ENCODE measurements around the gene FURIN.
"Not testable (repeated sequence)": the region's sequence is repeated elsewhere in the genome, so short reads cannot be mapped to it uniquely, and the experiment has no call there.

FURIN gene

DNA sequence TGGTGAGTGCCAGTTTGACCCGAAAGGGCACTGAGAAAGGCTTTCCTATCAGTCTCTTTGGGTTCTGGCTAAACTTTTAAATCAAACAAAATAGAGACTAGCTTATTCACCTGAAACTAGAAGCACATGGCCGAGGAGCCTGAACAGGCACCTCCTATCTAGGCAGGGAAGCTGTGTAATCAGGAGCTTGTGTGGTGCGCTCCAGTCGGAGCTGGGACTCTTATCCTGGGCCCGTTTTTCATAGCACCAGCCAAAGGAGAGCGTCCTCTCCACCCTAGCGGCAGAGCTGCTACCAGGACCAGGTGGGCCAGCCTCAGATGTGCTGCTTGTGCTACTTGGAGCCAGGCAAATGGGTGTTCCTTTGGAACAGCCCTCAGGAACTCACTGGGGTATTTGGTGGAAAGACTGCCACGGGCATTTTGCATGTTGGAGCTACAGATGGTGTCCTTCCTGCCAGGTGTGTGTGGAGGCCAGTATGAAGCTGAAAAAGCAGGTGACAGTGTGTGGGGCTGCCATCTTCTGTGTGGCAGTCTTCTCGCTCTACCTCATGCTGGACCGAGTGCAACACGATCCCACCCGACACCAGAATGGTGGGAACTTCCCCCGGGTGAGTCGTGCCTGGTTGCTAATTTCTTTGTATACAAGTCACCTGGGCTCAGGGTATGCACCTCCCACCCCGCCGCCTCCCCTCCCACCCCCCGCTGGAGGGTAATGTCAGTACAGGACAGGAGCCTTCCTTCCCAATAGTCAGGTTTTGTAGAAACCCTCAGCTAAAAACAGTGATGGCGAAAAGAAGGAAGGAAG is 35.5 kb downstream of the FURIN start:
- peak; percentile 44 for DNase-seq

DNA sequence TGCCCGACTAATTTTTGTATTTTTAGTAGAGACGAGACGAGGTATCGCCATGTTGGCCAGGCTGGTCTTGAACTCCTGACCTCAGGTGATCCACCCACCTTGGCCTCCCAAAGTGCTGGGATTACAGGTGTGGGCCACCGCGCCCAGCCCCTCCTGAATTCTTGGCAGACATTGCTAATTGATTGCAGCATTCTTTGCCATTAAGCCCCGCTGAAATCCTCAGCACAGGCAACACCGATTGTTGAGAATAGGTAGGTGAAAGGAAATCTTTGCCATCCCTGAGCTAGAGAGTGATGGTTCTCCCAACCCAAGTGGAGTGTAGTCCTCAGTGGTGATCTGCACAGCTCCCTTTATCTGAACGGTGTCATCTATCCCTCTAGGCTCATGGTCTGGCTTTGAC is 36.4 kb downstream of the FURIN start:
- no peak for DNase-seq

DNA sequence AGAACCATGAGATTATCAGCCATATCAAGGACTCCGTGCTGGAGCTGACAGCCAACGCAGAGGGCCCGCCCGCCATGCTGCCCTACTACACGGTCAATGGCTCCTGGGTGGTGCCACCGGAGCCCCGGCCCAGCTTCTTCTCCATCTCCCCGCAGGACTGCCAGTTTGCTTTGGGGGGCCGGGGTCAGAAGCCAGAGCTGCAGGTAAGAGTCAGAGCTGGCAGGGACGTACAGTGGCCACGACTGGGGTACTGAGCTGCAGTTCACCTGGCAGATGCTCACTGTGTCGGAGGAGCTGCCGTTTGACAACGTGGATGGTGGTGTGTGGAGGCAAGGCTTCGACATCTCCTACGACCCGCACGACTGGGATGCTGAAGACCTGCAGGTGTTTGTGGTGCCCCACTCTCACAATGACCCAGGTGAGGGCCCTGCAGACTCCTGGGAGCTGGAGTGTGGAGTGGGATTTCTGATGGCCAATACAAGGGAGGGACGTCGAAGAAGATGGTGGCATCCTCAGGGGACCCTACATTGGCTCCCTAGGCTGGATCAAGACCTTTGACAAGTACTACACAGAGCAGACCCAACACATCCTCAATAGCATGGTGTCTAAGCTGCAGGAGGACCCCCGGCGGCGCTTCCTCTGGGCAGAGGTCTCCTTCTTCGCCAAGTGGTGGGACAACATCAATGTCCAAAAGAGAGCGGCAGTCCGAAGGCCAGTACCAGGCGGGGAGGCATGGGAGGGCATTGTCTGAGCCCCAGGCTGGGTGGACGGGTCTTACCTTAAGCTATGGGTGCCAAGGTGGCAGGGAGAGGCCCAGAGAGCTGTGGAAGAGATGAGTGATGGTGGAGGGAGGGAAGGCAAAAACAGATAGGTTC is 37.2 kb downstream of the FURIN start:
- DNase-seq = no peak

DNA sequence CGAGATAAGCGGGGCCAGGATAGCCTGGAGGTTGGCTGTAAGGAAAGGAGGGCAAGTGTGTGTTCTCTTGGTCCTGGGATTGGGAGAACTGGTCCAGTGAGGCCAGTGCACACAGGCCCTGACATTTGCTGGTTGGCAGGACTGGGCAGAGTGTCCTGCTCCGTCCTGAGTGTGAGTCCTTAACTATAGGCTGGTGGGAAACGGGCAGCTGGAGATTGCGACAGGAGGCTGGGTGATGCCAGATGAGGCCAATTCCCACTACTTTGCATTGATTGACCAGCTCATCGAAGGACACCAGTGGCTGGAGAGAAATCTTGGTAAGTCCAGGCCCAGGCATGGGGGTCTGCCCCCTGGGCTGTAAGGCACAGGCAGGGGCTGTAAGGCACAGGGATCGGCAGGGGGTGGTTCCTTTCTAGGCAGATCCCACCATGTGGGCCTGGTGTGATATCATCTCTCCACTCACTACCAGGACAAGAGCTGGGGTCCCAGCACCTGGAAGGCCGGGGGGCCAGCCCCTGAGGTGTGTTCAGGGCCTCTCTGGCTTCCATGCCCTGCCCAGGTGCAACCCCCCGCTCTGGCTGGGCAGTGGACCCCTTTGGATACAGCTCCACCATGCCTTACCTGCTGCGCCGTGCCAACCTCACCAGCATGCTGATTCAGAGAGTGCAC is 37.9 kb downstream of the FURIN start:
- no peak for DNase-seq

DNA sequence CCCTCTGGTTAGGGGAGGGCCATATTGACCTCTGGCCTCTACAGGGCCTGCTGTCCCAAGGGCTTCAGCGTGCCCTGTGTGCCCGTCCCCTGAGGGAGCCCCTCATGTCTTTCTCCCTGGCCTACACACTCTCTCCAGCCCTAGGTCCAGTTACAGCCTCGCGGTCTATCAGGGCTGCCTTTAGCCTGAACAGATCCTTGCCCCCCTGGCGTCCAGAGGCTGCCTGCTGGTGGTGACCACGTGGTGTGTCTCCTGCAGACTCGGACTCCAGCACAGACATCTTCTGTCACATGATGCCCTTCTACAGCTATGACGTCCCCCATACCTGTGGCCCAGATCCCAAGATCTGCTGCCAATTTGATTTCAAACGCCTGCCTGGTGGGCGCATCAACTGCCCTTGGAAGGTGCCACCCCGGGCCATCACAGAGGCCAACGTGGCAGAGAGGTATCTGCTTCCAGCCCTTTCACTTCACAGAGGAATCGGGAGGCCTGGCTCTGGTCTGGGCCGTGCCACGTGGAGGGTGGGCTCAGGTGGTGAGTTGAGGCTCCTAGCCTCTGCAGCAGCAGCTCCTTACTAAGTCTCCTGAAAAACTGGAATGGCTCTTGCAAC is 38.8 kb downstream of the FURIN start:
- no peak for DNase-seq

DNA sequence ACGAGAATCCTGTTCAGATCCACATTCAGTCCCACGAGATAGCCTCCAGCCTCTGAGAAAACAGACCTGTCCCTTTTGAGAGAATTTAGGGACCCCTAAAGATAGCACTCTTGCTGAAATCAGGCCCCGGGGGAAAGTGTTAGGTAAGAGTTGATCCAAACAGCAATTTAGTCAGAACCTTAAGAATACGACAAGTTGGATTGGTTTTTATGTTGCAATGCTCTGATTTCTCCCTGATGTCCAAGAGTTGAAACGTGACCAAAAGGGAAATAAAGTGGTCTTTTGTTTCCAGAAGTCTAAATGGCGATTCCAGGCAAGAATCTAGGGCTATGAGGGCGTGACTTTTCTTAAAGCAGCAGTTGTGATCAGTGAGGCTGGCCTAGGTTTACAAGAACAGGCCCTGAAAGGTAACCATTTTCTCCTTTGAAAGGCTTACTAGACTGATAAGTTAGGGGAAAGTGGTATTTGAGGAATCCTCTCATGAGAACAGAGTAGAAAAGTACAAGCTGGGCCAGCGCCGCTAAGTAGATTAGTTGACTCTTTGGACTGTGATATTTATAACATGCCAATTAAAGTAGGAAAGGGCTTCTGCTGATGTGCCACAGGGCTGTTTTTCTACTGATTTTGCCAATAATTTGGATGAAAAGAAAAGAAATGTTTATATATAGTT is 39.6 kb downstream of the FURIN start:
- DNase-seq = no peak

DNA sequence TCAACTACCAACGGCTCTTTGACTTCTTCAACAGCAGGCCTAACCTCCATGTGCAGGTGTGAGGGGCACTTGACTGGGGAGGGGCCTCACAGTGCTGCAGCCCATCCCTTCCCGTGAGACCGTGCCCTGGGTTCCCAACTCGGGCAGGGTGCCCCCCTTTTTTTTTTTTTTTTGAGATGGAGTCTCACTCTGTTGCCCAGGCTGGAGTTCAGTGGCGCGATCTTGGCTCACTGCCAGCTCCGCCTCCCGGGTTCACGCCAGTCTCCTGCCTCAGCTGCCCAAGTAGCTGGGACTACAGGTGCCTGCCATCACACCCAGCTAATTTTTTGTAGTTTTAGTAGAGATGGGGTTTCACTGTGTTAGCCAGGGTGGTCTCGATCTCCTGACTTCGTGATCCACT is 41.1 kb downstream of the FURIN start:
- DNase-seq = not testable (repeated sequence)

DNA sequence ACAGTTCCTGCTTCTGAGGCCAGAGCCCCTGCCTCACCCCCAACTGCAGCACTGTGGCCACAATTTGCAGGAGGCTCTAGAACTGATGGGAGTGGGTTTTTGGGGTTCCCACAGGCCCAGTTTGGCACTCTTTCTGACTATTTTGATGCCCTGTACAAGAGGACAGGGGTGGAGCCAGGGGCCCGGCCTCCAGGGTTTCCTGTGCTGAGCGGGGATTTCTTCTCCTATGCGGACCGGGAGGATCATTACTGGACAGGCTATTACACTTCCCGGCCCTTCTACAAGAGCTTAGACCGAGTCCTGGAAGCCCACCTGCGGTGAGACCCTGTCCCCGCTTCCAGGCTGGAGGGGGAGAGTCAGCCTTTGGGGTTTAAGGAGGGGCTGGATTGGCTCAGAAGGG is 41.6 kb downstream of the FURIN start:
- DNase-seq = no peak

DNA sequence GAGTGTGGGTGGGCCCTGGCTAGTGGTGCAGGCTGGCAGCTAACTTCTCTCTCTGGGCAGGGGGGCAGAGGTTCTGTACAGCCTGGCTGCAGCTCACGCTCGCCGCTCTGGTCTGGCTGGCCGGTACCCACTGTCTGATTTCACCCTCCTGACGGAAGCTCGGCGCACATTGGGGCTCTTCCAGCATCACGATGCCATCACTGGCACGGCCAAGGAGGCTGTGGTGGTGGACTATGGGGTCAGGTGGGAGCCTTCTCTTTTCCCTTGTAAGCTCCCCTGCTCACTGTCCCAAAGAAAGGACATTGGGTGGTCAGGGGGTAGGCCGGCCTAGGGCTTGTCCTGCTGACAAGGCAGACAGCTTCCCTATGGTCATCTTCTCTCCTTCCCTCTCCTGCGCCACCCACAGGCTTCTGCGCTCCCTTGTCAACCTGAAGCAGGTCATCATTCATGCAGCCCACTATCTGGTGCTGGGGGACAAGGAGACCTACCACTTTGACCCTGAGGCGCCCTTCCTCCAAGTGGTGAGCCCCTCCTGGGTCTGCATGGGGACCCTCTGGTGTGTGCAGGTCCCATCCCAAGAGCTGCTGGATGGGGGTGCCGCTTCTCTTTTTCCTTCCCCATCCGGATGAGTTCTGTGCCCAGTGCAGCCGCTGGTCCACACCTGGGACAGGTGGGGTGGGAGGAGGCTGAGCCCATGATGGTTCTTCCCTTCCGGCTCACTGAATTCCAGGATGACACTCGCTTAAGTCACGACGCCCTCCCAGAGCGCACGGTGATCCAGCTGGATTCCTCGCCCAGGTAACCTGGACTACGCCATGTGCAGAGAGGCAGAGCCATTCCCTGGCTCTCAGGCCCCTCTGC is 42.3 kb downstream of the FURIN start:
- no peak for DNase-seq

DNA sequence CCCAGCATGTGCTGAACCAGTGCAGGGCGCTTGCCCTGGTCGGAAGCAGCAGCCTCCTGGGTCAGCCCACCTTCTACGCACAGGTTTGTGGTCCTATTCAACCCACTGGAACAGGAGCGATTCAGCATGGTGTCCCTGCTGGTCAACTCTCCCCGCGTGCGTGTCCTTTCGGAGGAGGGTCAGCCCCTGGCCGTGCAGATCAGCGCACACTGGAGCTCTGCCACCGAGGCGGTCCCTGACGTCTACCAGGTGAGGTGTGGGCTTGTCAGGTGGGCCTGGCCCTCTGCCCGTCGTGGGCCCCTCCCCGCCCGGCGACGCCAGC is 42.9 kb downstream of the FURIN start:
- no peak for DNase-seq

DNA sequence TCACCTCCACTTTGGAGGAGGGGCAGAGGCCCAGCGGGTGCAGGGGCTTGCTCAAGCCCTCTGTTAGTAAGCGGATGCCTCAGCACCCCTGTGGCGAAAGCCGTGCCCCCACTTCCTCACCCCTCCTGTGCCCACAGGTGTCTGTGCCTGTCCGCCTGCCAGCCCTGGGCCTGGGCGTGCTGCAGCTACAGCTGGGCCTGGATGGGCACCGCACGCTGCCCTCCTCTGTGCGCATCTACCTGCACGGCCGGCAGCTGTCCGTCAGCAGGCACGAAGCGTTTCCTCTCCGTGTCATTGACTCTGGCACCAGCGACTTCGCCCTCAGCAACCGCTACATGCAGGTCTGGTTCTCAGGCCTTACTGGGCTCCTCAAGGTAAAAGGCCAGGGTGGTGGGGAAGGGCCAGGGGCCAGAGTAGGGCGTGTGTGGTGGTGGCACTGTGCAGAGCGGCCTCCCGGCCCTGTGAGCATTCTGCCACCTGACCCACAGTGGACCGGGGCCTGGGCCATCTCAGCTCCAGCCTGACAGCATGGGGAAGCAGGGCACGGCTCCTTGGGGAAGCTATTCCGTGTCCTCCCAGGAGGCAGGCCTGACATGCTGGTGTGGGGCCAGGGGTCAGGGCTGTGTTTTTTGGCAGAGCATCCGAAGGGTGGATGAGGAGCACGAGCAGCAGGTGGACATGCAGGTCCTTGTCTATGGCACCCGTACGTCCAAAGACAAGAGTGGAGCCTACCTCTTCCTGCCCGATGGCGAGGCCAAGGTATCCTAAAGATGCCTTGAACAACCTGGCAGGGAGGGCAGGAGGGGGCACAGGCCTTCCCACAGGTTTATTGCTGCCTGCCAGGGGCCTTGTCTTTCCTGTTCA is 43.8 kb downstream of the FURIN start:
- DNase-seq = no peak

DNA sequence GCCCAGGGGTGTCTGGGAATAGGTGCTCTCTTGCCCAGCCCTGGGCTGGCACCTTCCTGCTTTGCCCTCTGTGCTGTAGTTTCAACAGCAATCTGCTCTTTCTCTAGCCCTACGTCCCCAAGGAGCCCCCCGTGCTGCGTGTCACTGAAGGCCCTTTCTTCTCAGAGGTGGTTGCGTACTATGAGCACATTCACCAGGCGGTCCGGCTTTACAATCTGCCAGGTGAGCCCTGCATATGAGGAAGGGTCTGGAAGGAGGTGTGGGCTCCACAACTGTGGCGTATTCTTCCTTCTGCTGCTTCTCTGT is 44.3 kb downstream of the FURIN start:
- DNase-seq = no peak

DNA sequence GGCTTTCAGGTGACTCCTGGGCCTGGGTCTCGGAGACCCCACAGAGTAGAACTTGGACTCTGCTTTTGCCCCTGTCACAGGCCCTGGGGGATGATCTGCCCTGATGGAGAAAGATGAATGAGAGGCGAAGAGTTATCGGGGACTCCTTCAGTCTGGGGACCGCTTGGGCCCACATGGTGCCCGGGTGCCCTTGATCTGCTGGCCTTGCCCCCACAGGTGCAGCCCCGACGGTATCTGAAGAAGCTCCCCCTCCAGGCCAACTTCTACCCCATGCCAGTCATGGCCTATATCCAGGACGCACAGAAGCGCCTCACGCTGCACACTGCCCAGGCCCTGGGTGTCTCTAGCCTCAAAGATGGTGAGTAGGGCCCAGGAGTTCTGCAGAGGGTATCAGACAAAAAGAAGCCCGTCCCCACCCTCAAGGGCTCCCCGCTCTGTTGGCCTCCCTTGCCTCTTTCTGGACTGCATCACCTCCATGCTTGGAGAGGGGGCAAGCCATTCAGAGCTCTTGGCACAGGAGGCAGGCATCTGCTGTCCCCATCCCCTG is 45.1 kb downstream of the FURIN start:
- no peak for DNase-seq

DNA sequence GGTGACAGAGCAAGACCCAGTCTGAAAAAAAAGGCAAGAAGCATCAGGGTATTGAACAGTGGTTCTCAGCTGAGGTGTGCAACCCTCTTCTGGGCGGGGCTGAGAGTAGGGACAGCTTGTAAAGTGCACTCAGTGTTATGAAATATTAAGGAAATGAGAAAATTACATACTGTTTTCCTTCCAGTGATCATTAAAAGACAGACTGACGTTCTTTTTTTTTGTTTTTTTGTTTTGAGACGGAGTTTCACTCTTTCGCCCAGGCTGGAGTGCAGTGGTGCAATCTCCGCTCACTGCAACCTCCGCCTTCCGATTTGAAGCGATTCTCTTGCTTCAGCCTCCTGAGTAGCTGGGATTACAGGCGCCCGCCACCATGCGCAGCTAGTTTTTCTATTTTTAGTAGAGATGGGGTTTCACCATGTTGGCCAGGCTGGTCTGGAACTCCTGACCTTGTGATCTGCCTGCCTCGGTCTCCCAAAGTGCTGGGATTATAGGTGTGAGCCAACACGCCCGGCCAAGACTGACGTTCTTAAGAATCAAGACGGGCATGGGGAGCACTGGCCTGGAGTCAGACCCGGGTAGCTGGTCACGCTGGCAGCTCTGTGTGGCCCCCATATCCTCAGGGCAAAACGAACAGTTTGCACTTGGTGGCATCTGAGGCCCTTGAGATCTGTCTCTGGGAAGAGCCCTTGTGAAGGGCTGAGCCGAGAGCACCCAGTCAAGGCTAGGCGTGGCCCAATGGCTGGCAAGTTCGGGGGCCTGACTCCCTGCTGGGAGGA is 46.1 kb downstream of the FURIN start:
- no peak for DNase-seq

DNA sequence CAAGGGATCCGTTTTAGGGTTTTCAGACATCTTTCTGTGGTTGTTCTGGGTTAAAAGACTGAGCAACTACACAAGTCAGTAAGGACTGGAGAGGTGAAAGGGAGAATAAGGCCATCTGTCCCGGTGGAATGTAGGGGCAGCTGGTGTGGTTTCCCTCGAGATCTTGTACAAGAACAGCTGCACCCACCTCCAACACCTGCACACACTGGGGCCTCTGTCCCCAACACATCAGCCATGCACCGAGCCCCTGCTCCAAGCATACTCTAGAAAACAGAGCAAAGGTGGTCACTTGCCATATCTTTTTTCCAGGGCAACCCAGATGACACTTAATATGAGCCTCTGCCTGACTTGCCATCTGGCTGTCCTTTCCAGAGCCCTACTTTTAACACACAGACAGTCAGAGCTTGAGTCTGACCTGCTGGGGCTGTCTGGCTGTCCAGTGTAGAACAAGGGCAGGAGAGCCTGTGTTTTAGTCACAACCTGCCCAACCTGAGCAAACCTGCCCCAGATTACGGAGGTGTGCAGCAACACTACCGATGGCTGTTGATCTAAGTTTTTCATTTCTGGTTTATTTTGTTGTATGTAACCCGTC is 46.9 kb downstream of the FURIN start:
- DNase-seq = no peak

DNA sequence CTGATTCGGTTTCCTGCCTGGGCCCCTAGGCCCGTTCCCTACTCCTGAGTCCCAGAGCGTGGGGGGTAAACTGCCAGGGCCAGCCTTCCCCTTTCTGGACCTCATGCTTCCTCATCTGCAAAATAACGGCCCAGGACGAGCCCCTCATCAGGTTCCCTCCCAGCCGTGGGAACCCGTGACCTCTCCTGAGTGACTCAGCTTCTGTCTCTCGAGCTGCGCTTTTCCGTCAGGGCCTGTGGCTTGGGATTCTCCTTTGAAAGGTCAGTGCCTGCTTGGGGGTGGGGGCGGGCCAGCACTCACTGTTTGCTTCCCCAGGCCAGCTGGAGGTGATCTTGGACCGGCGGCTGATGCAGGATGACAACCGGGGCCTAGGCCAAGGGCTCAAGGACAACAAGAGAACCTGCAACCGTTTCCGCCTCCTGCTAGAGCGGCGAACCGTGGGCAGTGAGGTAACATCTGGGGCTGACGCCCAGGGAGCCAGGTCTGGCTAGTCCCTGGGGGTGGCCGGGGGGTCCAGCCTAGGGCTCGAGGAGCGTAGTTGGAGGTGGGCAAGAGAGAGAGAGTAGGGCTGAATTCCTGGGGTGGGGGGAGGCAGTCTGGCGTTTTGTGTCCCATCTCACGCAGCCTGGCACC is 47.5 kb downstream of the FURIN start:
- no peak for DNase-seq

DNA sequence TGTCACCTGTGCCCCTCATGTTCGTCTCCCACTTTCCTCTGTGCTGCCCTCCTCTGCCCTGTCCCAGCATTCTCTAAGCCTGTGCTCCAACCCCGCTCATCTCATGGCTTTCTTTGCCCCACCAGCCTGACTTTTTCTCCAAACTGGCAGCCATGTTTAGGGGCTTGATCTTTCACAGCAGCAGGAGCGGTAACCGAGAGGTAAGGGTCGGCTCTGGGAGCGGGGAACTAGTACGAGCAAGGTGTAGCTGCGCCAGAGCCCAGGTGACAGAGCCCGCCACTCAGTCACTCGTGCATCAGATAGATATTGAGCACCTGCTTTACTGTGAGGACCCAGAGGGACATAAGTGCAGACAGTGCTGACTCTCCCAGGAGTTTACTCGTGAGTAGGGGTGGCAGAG is 48.1 kb downstream of the FURIN start:
- no peak for DNase-seq

DNA sequence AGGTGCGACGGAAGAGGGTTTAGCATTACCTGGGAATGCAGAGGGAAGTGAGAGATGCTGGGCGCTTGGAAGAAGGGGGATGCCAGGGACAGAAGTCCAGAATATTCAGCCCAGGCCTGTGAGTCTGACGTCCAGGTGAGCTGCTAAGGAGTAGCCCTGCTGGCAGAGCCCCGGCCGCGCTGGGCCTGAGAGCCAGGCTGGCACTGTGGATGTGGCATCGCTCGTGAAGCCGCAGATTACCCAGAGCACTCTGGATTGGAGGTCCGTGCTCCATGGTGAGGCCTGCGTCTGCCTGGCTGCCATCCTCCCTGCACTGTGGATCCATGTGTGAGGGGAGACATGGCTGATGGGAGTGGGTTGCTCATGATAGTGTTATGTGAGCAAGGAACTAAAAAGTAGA is 49.2 kb downstream of the FURIN start:
- DNase-seq = no peak

All from NCI-H146 (cell line).